Osteoblast (primary cell): ENCODE data around the gene KCNQ1. TPM values are rescaled to one million over a fixed set of nuclear protein-coding genes. Genes with fewer than 3 reads are reported as not detected.

ENCODE experiments used
- DNase-seq: peaks from one replicate; pipeline ENCODE4 v3.0.0; 2011; ENCODE audit warnings: low spot score, mixed read lengths; ENCODE audit not compliant: insufficient read length; ENCODE audit errors: missing footprints
- H2AFZ ChIP-seq: 2 replicates; pipeline ENCODE4 v1.6.0; 2011; ENCODE audit warnings: mild to moderate bottlenecking, low read length
- H3K27ac ChIP-seq: 2 replicates; pipeline ENCODE4 v1.5.1; 2011; ENCODE audit warnings: mild to moderate bottlenecking, low read depth, low read length, moderate library complexity
- H3K27me3 ChIP-seq: 2 replicates; pipeline ENCODE4 v1.6.0; 2012; ENCODE audit warnings: mild to moderate bottlenecking, control low read depth, inconsistent platforms, low read length, moderate library complexity; ENCODE audit not compliant: insufficient read depth
- H3K36me3 ChIP-seq: 2 replicates; pipeline ENCODE4 v1.5.1; 2011; ENCODE audit warnings: mild to moderate bottlenecking, low read length, control low read depth, moderate library complexity; ENCODE audit not compliant: insufficient read depth
- H3K4me1 ChIP-seq: 2 replicates; pipeline ENCODE4 v1.5.1; 2011; ENCODE audit warnings: mild to moderate bottlenecking, low read length, control low read depth, moderate library complexity; ENCODE audit not compliant: insufficient read depth
- H3K4me2 ChIP-seq: 2 replicates; pipeline ENCODE4 v1.6.0; 2011; ENCODE audit warnings: mild to moderate bottlenecking, low read length; ENCODE audit not compliant: insufficient read depth
- H3K4me3 ChIP-seq: fragments of 200-600 bp; sonication (generic); 3 replicates; pipeline ENCODE4 v1.5.1; 2012; ENCODE audit warnings: mild to moderate bottlenecking, low read length, inconsistent platforms; ENCODE audit not compliant: insufficient read depth
- H3K79me2 ChIP-seq: 2 replicates; pipeline ENCODE4 v1.6.0; 2012; ENCODE audit warnings: mild to moderate bottlenecking, low read length, control low read depth, inconsistent platforms; ENCODE audit not compliant: insufficient read depth
- H3K9me3 ChIP-seq: 2 replicates; pipeline ENCODE4 v1.5.1; 2011; ENCODE audit warnings: low read depth, low read length, control low read depth
- H4K20me1 ChIP-seq: 2 replicates; pipeline ENCODE4 v1.6.0; 2012; ENCODE audit warnings: mild to moderate bottlenecking, low read length, control low read depth; ENCODE audit not compliant: insufficient read depth
- CTCF ChIP-seq: IDR thresholded peaks from 2 replicates; pipeline ENCODE4 v1.5.1; 2011; ENCODE audit warnings: mild to moderate bottlenecking, low read depth, low read length, moderate library complexity; ENCODE audit errors: extremely low read depth
- total RNA-seq: library from RNA; depleted of rRNA; stranded (reverse); fragments of >200 nt; gene quantifications from 2 replicates; pipeline ENCODE4 v1.2.3, GENCODE V29; 2012

The KCNQ1 gene
- total RNA-seq, 1 donor = not detected

GRCh38 chr11:2590131-2590964 is 145.5 kb downstream of the KCNQ1 start:
- peaks cover 4% of the 10 kb centered on the region for H3K9me3 ChIP-seq
- H3K27ac ChIP-seq = no peak overlapping the region
- no peak overlapping the region for H3K4me3 ChIP-seq
- no peak overlapping the region for H3K4me2 ChIP-seq
- H3K79me2 ChIP-seq = no peaks in the 10 kb centered on the region
- no peaks in the 10 kb centered on the region for H4K20me1 ChIP-seq
- peak; percentile 79 for DNase-seq
- H3K4me1 ChIP-seq = no peaks in the 10 kb centered on the region
- TF ChIP-seq CTCF = no peak
- no peak overlapping the region for H2AFZ ChIP-seq
- H3K36me3 ChIP-seq = no peaks in the 10 kb centered on the region
- no peaks in the 10 kb centered on the region for H3K27me3 ChIP-seq

- Histone ChIP-seq H3K79me2 (no peaks in the 10 kb centered on the region), H3K4me3 (no peak overlapping the region), H3K36me3 (no peaks in the 10 kb centered on the region), H3K27ac (no peak overlapping the region), H3K9me3 (peaks cover 4% of the 10 kb centered on the region), H4K20me1 (no peaks in the 10 kb centered on the region), H2AFZ (no peak overlapping the region), H3K4me1 (no peaks in the 10 kb centered on the region), H3K4me2 (no peak overlapping the region), H3K27me3 (peaks cover 3% of the 10 kb centered on the region)
- peak; percentile 87 for DNase-seq
- TF ChIP-seq CTCF = no peak
These were observed 146.4 kb downstream of the KCNQ1 start for GRCh38 chr11:2590965-2591754.

- Histone ChIP-seq H3K27me3 (peaks cover 3% of the 10 kb centered on the region), H4K20me1 (no peaks in the 10 kb centered on the region), H3K4me1 (no peaks in the 10 kb centered on the region), H3K27ac (no peak overlapping the region), H3K36me3 (no peaks in the 10 kb centered on the region), H3K4me3 (no peak overlapping the region), H3K9me3 (peaks cover 4% of the 10 kb centered on the region), H3K79me2 (no peaks in the 10 kb centered on the region), H2AFZ (no peak overlapping the region), H3K4me2 (no peak overlapping the region)
- DNase-seq = peak; percentile 63
- no peak for TF ChIP-seq CTCF
These were observed 147.0 kb downstream of the KCNQ1 start for GRCh38 chr11:2591805-2592204.
